Esophagus (tissue), 2 donors: Measurements from ENCODE around the gene ARSG. TPM values are rescaled to one million over a fixed set of nuclear protein-coding genes. Genes with fewer than 3 reads are reported as not detected.
"Not testable (repeated sequence)": the region's sequence is repeated elsewhere in the genome, so short reads cannot be mapped to it uniquely, and the experiment has no call there.

ENCODE experiments used
- H3K27ac ChIP-seq, 2 donors: one replicate each; pipeline ENCODE4 v1.5.1; 2013; ENCODE audit warnings: low read depth in 2 of 2, mild to moderate bottlenecking in 2 of 2, inconsistent platforms in 1 of 2, low read length in 1 of 2, moderate library complexity in 1 of 2
- H3K27me3 ChIP-seq, 2 donors: one replicate each; pipeline ENCODE4 v1.6.1; 2013; ENCODE audit warnings: low read length in 2 of 2, control low read depth in 1 of 2, mild to moderate bottlenecking in 1 of 2; ENCODE audit not compliant: insufficient read depth in 2 of 2, control insufficient read depth in 1 of 2
- H3K36me3 ChIP-seq, 2 donors: one replicate each; pipeline ENCODE4 v1.6.1; 2013; ENCODE audit warnings: low read length in 1 of 2; ENCODE audit not compliant: control insufficient read depth in 2 of 2, insufficient read depth in 2 of 2
- H3K4me1 ChIP-seq, 2 donors: one replicate each; pipeline ENCODE4 v1.6.1; 2013; ENCODE audit warnings: low read length in 1 of 2; ENCODE audit not compliant: control insufficient read depth in 2 of 2, insufficient read depth in 2 of 2
- H3K4me3 ChIP-seq, 2 donors: one replicate each; pipeline ENCODE4 v1.5.1; 2013; ENCODE audit warnings: low read length in 2 of 2, mild to moderate bottlenecking in 2 of 2, low read depth in 1 of 2, moderate library complexity in 1 of 2
- H3K9me3 ChIP-seq, 2 donors: one replicate each; pipeline ENCODE4 v1.6.1; 2013; ENCODE audit warnings: mild to moderate bottlenecking in 2 of 2, low read depth in 1 of 2, low read length in 1 of 2, moderate library complexity in 1 of 2; ENCODE audit not compliant: control insufficient read depth in 2 of 2, insufficient read depth in 1 of 2
- WGBS, 2 donors: extraction: QIAGEN DNeasy Blood & Tissue Kit; methylation state at CpG; one replicate each; pipeline ENCODE4 v1.1.7; 2013; 5-methylcytosine and 5-hydroxymethylcytosine counted together
- polyA plus RNA-seq, 2 donors: library from polyadenylated mRNA; stranded (reverse); fragments of 200-250 nt; gene quantifications; one replicate each; pipeline ENCODE4 v1.2.3, GENCODE V29; 2013
- donor health status: healthy with polysubstance abuse.
- donor health status: Bipolar disorder and iron deficiency.

ARSG gene
- polyA plus RNA-seq, 2 donors: 2.8 to 3.5 TPM

- H3K9me3 ChIP-seq: no peaks in the 10 kb centered on the region
- H3K4me3 ChIP-seq: no peak overlapping the region
- H3K27ac ChIP-seq: no peak overlapping the region
- H3K4me1 ChIP-seq: peaks cover 0 to 8% of the 10 kb centered on the region in 2 donors
- no peaks in the 10 kb centered on the region for H3K36me3 ChIP-seq
- 97 to 99% methylated on average over 3 of the region's 3 CpGs for WGBS, 2 donors
- H3K27me3 ChIP-seq: no peaks in the 10 kb centered on the region
Observed at GRCh38 chr17:68299817-68300216, 8.5 kb downstream of the ARSG start.

- Histone ChIP-seq H3K36me3 (no peaks in the 10 kb centered on the region), H3K9me3 (no peaks in the 10 kb centered on the region), H3K4me3 (no peak overlapping the region), H3K27ac (peak overlapping the region in 1 of 2 donors; percentile 29), H3K27me3 (no peaks in the 10 kb centered on the region), H3K4me1 (peaks cover 0 to 1% of the 10 kb centered on the region in 2 donors)
- WGBS, 2 donors: 67 to 74% methylated on average over 9 of the region's 9 CpGs
Observed at GRCh38 chr17:68301438-68301959, 10.2 kb downstream of the ARSG start.

GRCh38 chr17:68302066-68302564 is 10.8 kb downstream of the ARSG start:
- H3K4me1 ChIP-seq: no peaks in the 10 kb centered on the region
- H3K36me3 ChIP-seq: no peaks in the 10 kb centered on the region
- no peak overlapping the region for H3K27ac ChIP-seq
- WGBS, 2 donors: 75 to 77% methylated on average over 10 of the region's 10 CpGs
- H3K27me3 ChIP-seq: no peaks in the 10 kb centered on the region
- H3K4me3 ChIP-seq: no peak overlapping the region
- no peaks in the 10 kb centered on the region for H3K9me3 ChIP-seq

GRCh38 chr17:68302666-68303065 is 11.4 kb downstream of the ARSG start:
- no peaks in the 10 kb centered on the region for H3K27me3 ChIP-seq
- H3K4me1 ChIP-seq: no peaks in the 10 kb centered on the region
- no peak overlapping the region for H3K27ac ChIP-seq
- WGBS, 2 donors: 54 to 77% methylated on average over 4 of the region's 4 CpGs
- H3K36me3 ChIP-seq: no peaks in the 10 kb centered on the region
- no peaks in the 10 kb centered on the region for H3K9me3 ChIP-seq
- H3K4me3 ChIP-seq: no peak overlapping the region

GRCh38 chr17:68304706-68305105 is 13.4 kb downstream of the ARSG start:
- H3K36me3 ChIP-seq: no peaks in the 10 kb centered on the region
- H3K9me3 ChIP-seq: no peaks in the 10 kb centered on the region
- WGBS, 2 donors: 87 to 91% methylated on average over 6 of the region's 6 CpGs
- H3K4me3 ChIP-seq: no peak overlapping the region
- H3K27ac ChIP-seq: peak overlapping the region in 1 of 2 donors; percentile 63
- no peaks in the 10 kb centered on the region for H3K27me3 ChIP-seq
- H3K4me1 ChIP-seq: no peaks in the 10 kb centered on the region

GRCh38 chr17:68305142-68305541 is 13.8 kb downstream of the ARSG start:
- Histone ChIP-seq H3K27me3 (no peaks in the 10 kb centered on the region), H3K27ac (peak overlapping the region; percentile 10 to 63), H3K4me3 (no peak overlapping the region), H3K4me1 (no peaks in the 10 kb centered on the region), H3K9me3 (no peaks in the 10 kb centered on the region), H3K36me3 (no peaks in the 10 kb centered on the region)
- 61% methylated on average over 4 of the region's 4 CpGs for WGBS, 2 donors

GRCh38 chr17:68306819-68307218 is 15.5 kb downstream of the ARSG start:
- 70 to 76% methylated on average over 6 of the region's 6 CpGs for WGBS, 2 donors
- no peaks in the 10 kb centered on the region for H3K36me3 ChIP-seq
- H3K4me1 ChIP-seq: no peaks in the 10 kb centered on the region
- H3K4me3 ChIP-seq: no peak overlapping the region
- no peaks in the 10 kb centered on the region for H3K9me3 ChIP-seq
- H3K27ac ChIP-seq: no peak overlapping the region
- H3K27me3 ChIP-seq: no peaks in the 10 kb centered on the region

- Histone ChIP-seq H3K9me3 (no peaks in the 10 kb centered on the region), H3K4me1 (peaks cover 0 to under 1% of the 10 kb centered on the region in 2 donors), H3K27ac (no peak overlapping the region), H3K27me3 (no peaks in the 10 kb centered on the region), H3K36me3 (no peaks in the 10 kb centered on the region), H3K4me3 (no peak overlapping the region)
- 91 to 93% methylated on average over 8 of the region's 8 CpGs for WGBS, 2 donors
Observed at GRCh38 chr17:68307443-68307842, 16.1 kb downstream of the ARSG start.

- H3K9me3 ChIP-seq, H3K4me1 ChIP-seq, H3K4me3 ChIP-seq, H3K36me3 ChIP-seq, H3K27ac ChIP-seq, H3K27me3 ChIP-seq: not testable (repeated sequence)
- 91% methylated on average over 7 of the region's 7 CpGs for WGBS, 2 donors
Observed at GRCh38 chr17:68308486-68308885, 17.2 kb downstream of the ARSG start.

GRCh38 chr17:68309066-68309670 is 17.9 kb downstream of the ARSG start:
- not testable (repeated sequence) for H3K9me3 ChIP-seq, H3K4me1 ChIP-seq, H3K36me3 ChIP-seq, H3K27me3 ChIP-seq, H3K27ac ChIP-seq, H3K4me3 ChIP-seq
- WGBS, 2 donors: 94 to 96% methylated on average over 28 of the region's 28 CpGs
